ENCODE measurements around the gene ACTR10.
"Not testable (repeated sequence)": the region's sequence is repeated elsewhere in the genome, so short reads cannot be mapped to it uniquely, and the experiment has no call there.

The ACTR10 gene

DNA sequence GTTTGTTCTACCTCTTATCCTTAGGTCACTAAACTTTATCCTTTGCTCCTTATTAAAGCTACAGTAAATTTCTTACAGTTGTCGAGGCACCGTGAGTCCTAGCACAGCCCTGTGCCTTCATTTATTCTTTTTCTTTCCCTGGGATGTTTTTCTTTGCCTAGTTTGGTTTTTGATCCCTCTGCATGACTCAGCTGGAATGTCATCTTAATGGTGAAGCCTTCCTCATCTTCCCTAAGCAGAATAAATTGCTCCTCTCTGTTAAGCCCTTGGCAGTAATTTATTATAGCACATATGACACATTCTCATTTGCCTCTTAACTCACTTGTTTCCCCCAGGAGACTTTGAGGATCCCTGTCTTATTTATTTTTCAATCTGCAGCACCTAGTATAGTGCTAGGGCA lies 16.6 kb downstream of the ACTR10 start:
- DNase-seq: no peak

DNA sequence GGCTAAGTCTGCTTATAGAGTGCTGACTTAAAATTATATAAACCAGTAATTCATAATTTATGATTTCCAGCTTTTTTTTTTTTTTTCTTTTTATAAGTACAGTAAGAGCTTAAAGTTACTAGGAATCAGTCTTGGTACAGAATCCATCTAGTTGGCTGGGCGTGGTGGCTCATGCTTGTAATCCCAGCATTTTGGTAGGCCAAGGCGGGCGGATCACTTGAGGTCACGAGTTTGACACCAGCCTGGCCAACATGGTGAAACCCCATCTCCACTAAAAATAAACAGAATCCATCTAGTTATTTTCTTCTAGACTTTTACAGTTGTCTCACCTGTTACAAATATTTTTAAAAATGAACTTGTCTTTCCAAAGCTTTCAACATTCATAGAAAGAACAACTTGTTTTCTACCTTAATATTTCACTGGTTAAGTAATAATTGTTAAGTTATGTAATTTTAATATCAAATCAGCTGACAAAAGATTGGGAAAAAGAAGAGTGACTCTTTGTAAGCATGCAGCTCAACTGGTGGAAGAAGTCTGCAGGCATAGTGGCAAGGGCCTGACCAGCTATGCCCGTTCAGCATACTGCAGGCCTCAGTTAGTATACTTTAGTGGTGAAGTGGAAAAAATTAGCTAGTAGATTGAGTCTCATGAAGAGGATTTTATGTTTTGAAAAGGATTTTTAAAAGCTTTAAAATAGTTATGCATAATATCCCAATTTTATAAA lies 27.3 kb downstream of the ACTR10 start:
- DNase-seq: no peak
- ATAC-seq: no peak

More for the DNA sequence above, 16.6 kb downstream of the ACTR10 start:
- ATAC-seq: no peak

DNA sequence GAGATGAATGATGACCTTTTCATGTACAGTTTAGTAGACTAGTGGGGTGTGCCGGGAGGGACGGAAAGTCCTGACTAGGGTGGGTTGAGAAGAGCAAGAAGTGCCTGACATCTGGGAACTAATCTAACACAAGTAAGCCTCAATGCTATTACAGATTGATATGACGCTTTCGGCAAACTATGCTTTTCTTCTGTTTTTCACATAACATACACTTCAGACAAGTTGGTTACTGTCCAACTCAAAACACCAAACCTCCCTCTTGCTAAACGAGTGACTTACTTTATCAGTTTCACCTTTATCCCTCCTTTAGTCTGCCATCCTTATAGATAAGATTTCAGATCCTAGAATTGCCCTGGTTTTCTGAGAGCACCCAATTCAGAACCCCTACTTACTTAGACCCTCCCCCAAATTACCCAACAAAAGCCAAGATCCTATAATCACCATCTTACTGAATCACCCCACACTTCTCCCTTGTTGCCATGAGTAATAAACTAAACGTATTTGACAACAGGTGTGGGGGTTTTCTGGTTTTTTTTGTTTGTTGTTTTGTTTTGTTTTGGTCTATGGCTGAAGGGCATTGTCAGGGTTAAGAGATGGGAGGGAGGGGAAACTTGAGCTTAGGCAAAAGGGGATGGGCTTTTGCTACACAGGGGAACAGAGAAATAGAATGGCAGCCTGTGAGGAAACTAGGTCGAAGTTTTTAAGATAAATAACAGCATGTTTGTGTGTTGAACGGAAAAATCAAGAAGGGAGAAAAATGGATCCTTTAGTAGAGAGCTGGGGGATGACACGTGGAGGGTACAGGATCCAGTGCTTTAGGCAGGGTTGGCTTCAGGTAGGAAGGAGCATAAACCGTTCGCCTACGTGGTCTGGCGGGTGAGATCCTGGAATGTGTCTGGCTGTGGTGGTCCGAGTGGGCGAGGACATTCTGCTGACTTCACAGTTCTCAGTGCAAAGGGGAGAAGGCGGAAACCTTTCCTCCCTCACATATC lies 38.6 kb downstream of the ACTR10 start:
- ATAC-seq: peak; percentile 22
- DNase-seq: peak; percentile 25

DNA sequence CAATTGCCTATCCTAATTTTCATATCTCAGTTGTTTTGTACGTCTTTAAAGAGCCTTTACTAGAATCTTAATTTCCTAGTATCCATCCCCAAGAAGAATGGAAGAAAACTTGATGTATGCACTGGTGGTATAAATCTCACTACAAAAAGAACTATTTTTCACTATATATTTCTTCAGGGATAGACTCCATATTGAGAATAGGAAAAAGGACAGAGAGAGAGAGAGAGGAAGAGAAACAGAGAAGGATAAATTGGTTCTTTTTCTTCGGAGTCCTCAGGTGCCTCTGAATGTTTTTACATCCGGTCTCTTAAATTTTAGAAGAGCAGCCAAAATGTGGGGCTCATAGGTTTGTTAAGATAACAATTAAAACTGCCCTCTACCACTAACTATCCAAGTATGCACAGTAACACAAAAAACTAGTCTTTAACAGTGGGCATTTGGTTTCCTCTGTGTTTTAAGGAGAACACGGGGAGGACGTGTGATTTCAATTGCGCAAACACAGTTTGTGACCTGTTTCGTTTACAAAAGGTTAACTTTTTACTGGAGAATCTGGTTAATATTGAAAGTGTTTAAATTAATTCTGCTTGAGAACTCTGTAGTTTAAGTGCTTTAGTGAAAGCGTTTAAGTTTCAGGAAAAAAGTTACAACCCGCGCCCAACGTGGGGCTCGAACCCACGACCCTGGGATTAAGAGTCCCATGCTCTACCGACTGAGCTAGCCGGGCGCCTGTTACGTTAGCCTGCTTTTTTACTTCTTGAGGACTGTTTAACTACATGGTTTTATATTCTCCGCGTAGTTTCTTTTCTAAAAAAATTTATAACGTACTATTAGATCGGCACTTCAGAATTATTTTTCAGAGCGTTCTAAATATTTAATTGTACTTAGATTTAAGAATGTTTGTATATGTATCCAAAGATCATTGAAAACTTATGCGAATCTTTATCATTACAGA lies 39.6 kb downstream of the ACTR10 start:
- DNase-seq (peak; percentile 81), ATAC-seq (peak; percentile 34)

DNA sequence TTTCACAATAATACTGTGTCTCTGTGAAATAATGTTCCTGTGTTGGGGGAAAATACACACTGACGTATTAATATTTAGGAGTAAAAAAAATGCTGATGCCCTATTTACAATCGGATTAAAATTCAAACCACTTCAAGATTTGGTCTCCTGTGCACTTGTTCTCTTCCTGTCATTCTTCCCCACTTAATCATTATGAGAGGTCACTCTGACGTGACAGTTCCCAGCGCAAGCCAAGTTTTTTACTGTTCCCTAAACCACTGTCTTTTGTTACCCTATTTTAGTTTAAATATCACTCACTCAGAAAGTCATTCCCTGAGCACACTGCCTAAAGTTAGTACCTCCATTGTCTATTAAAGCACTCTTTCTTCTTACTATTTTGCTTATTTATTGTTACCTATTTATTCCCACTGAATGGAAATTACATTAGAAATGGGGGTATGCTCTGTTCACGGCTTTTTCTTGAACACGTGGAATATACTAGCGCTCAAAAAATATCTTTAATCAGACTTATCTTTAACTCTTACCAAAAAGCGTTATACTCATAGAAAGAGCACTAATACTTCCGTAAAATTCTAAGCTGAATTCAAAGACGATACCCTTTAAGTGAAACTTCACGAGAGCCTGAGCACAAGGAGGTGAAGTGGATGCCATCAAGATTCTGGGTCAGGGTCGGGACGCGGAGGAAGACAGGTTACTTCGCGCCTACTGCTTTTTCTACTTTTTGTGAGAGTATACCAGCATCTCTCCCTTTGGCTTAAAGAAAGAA lies 44.0 kb downstream of the ACTR10 start:
- peak; percentile 33 for ATAC-seq
- DNase-seq: no peak

DNA sequence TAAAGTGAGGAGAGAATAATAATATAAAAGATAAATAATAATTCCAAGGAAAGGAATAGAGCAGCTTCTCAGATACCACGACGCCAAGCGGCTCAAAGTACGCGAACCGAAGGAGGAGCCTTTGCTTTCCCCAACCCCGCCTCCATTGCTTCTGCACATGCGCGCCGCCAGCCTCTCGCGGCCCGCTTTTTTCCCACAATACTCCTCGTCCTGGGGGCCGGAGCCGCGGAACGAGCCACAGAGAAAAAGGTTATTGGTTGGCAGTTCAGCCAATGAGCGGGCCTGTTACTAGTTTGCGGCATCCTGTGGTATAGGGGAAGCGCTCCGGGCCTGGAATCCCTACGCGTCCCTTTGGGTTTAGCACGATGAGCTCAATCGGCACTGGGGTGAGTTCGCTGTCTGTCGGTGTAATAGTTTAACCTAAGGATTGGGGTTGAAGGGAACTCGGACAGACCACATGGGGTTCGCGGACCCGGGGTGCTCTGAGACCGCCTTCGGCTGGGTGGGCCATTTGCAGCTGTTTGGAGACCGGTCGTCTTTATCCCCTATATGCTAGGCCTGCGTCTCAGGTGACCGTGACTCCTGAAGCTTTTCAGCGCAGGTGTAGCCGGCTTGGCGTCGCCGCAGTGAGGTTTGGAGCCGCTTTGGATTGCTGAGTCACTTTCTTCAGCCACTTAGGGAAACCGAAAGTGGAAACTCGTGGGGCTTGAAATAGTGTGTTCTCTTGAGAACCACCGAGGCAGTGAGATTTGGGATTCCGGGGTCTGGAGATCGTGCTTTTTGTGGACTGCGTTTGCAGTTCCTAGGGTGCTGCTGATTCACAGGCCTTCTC lies 44.8 kb downstream of the ACTR10 start, which contains the start of gene PSMA3:
PSMA3 (plus strand) TSS at position 288 of the 832 bp plus-strand sequence; CDS start at position 366, 78 bp downstream.
- ATAC-seq: peak; percentile 93
- DNase-seq: peak; percentile 97

DNA sequence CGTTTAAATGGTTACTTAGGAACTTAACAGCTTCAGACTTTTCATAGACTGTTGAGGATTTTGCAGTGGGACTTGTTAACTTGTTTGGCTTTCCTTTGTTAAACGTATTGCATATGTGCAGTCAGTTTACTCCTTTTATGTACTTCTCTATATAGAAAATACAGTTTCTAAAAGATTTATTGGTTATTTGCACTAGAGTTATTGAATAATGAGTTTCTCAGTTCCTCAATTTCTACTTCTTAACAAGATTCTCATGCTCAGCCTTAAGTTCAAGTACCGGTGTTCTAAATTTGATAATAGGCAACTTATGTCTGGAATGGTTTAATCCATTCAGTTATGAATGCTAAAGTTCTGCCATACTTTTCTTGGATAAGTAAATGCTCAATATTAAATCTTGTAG lies 45.6 kb downstream of the ACTR10 start:
- DNase-seq (no peak), ATAC-seq (no peak)

DNA sequence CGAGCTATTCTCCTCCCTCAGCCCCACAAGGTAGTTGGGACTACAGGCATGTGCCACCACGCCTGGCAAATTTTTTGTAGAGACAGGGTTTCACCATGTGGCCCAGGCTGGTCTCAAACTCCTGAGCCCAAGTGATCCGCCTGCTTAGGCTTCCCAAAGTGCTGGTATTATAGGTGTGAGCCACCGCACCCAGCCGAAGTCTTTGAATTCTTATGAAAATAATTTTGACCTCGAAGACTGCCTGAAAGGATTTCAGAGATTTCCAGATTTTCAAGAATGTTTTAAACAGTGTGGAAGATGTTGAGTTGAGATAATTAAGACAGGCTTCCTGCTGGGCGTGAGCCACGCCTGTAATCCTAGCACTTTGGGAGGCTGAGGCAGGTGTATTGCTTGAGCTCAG lies 49.7 kb downstream of the ACTR10 start:
- no peak for DNase-seq
- ATAC-seq: no peak

DNA sequence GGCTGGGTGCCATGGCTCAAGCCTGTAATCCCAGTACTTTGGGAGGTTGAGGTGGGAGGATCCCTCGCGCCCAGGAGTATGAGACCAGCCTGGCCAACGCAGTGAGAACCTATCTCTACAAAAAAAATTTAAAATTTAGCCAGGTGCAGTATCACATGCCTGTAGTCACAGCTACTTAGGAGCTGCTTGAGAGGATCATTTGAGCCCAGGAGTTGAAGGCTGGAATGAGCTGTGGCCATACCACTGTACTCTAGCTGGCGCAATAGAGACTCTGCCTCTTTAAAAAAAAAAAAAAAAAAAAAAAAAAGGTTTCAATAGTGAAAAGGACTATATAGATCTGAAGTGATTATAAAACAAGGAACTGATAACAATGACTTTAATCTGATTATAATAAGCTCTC lies 58.2 kb downstream of the ACTR10 start:
- DNase-seq (no peak), ATAC-seq (no peak)

DNA sequence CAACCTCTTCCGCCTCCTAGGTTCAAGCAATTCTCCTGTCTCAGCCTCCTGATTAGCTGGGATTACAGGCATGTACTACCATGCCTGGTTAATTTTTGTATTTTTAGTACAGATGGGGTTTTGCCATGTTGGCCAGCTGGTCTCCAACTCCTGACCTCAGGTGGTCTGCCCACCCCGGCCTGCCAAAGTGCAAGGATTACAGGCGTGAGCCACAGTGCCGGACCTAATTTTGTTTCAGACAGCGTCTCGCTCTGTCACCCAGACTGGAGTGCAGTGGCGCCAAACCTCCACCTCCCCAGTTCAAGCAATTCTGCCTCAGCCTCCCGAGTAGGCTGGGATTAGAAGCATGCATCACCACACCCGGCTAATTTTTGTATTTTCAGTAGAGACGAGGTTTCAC lies 62.1 kb downstream of the ACTR10 start:
- not testable (repeated sequence) for DNase-seq, ATAC-seq

DNA sequence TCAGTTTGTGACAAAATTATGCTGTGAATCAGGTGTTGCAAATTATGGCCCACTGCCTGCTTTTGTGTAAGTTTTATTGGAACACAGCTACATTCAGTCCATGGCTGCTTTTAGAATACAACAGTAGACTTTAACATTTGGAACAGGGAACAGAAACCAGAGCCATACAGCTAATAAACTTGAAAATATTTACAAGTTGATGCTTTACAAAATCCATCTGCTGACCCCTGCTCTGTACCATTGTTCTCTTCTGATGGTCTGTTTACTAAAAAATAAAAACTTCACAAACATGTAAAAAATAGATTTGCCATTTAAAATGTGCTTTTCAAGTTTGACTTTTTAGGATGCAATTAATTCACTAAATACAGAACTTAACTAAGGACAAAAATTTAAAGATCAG lies 65.5 kb downstream of the ACTR10 start:
- DNase-seq (no peak), ATAC-seq (no peak)

DNA sequence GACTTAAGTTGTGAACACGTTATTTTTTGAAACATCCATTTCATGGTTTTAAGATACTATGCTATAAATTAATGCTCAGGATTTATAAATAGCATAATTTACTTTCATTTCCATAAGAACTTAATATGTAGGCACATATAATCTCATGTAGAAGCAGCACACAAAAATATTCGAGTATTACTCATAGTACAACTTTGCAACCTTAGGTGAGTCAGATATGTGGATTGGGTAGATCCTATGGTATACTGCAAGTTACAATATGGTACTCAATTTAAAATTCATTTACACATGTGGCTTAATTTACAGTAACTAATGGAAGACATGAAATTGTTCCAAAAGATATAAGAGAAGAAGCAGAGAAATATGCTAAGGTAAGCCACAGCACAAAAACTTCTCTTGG lies 70.7 kb downstream of the ACTR10 start:
- ATAC-seq: peak; percentile 50
- no peak for DNase-seq

DNA sequence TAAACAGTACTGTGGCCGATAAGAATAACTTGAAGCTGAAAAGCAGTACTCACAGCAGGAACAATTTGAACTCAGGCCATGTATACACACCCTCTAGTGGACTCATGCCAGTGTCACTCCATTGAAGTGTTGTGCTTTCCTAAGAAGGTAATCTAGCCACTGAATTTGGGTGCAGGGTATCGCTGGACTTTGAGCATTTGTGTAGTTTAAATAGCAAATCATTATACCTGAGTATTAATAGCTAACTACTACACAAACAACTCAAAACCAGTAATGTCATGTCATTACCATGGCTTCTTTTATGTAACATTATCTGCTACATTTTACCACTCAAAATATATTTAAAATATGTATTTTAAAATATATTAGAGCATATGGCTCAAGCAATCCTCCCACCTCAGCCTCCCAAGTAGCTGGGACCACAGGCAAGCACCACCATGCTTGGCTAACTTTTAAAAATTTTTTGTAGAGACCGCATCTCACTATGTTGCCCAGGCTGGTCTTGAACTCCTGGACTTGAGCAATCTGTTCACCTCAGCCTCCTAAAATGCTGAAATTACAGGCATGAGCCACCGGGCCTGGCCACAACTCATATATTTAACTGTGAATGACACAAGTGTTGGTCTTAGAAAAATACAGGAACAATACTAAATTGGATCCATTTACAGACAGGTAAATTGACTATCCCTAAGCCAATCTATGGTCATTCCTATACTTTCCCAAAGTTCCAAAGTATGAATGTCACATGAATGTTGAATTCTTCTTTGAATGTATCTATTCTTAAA lies 72.8 kb downstream of the ACTR10 start:
- no peak for ATAC-seq
- no peak for DNase-seq

DNA sequence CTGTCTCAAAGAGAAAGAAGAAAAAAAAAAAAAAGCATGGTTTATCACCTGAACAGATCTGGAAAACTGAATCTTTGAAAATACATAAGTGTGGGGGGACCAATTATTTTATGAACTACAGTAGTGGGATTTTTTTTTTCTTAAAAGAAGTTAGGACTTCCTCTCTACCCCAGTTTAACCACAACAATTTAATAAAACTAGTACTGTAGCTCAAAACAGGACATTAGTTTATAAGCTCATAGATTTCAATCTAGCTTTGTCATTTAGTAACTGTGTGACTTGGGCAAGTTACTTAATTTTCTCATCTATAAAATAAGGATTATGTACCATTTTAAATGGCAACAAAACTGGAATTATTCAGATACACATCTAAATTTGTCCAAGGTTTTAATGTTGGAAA lies 74.9 kb downstream of the ACTR10 start:
- ATAC-seq: no peak
- no peak for DNase-seq

DNA sequence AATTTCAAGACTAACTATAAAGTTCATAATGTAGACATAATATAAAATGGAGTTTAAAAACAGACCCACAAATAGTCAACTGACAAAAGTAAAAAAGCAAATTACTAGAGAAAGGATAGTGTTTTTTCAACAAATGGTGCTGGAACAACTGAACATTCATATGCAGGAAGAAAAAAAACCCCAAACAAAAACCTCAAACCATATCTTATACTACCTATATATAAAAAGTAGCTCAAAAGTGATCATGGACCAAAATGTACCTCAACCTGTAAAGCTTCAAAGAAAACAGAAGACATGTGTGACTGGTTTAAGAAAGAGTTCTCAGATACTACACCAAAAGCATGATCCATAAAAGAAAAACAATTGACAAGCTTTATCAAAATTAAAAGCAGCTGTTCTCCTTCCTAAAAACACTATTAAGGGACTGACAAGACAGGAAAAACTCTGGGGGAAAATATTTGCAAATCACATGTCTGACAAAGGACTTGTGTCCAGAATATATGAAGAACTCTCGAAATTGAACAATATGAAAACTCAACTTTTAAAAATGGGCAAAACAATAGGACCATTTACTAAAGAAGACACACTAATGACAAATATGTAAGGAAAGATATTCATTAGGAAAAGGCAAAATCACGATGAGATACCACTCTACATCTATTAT lies 75.7 kb downstream of the ACTR10 start:
- ATAC-seq (no peak), DNase-seq (no peak)

DNA sequence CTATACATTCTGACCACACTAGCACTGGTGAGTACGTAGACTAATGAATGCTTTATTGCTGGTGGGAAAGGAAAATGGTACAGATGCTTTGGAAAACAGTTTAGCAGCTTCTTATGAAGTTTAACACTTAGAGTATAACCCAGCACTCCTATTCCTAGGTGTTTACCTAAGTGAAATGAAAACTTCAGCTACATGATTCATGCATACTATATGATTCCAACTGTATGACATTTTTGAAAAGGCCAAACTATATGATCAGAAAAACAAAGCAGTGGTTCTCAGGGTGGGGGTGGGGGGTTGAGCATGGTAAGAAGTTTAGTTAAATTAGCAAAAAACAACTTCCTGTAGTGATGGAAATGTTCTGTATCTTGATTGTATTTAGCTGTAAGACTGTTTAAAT lies 76.3 kb downstream of the ACTR10 start:
- peak; percentile 78 for ATAC-seq

DNA sequence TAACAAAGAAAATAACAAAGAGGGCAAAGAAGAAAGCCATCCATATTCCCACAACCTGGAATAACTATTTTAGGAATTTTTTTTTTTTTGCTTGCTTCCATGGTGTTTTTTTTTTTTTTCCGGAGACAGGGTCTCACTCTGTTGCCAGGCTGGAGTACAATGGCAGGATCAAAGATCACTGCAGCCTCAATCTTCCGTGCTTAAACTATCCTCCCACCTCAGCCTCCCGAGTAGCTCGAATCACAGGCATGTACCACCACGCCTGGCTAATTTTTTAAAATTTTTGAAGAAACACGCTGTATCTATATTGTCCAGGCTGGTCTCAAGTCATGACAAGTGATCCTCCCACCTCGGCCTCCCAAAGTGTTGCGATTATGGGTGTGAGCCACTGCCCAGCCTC lies 78.2 kb downstream of the ACTR10 start:
- no peak for DNase-seq
- no peak for ATAC-seq

More for the DNA sequence above, 76.3 kb downstream of the ACTR10 start:
- no peak for DNase-seq

DNA sequence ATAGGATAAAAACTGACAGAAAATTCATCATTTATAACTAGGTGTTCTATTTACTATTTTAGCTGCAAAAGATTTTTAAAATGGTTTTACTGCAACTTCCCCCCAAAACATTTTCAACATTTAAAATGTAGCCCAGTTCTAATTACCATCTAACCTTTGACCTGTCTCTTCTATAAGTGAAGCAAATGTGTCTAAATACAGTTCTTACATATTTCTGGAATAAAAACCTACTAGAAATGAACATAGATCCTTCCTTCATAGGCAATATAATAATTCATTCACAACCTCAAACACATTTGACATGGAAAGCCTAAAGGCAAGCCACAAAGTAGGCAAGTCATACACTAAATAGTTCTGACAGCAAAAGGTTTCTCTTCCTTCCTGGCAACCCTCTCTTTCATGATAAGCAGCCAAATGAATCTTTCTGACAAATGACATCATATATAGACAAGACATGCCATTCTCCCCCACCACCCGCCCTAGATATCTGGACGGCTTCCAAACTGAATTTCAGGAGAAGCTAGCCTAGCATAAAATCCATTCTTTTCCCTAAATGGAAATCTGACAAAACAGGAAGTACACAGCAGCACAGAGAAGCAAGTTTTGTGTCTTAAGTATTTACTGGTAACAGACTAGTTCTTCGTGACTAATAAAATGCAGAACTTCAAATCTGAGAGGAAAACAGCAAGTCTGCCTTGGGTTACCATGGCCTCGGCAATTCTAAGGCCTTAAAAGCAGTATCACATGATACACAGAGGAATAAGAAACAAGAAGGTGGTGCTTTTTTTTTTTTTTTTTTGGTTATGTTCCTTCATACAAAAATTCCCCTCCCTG lies 81.2 kb downstream of the ACTR10 start:
- DNase-seq (no peak), ATAC-seq (peak; percentile 70)
